ENCODE results near the gene SRC. TPM values are rescaled to one million over a fixed set of nuclear protein-coding genes. Genes with fewer than 3 reads are reported as not detected.

The SRC gene
- total RNA-seq, 1 donor from 2014 or later: 64.0 TPM

- intact Hi-C loops (cut with DNase I): no loop called here
- Histone ChIP-seq H3K36me3 (no peaks in the 10 kb centered on the region), H3K4me1 (peaks cover 32% of the 10 kb centered on the region), H3K9me3 (no peaks in the 10 kb centered on the region), H3K27ac (no peak overlapping the region), H3K4me3 (no peak overlapping the region), H3K27me3 (no peaks in the 10 kb centered on the region)
- ATAC-seq (no peak), DNase-seq (peak; percentile 28)
- no peak for TF ChIP-seq CTCF (IDR thresholded peaks at IDR 0.05)
Measured at GRCh38 chr20:37355252-37356180, 9.6 kb downstream of the SRC start.

- no peak for TF ChIP-seq CTCF (IDR thresholded peaks at IDR 0.05)
- H3K27ac ChIP-seq: peak overlapping the region; percentile 24
- peaks cover 30% of the 10 kb centered on the region for H3K4me1 ChIP-seq
- H3K27me3 ChIP-seq: no peaks in the 10 kb centered on the region
- H3K4me3 ChIP-seq: no peak overlapping the region
- no peaks in the 10 kb centered on the region for H3K9me3 ChIP-seq
- ATAC-seq: peak; percentile 68
- intact Hi-C loops (cut with DNase I): no loop called here
- DNase-seq: peak; percentile 89
- no peaks in the 10 kb centered on the region for H3K36me3 ChIP-seq
Measured at GRCh38 chr20:37356387-37356786, 10.4 kb downstream of the SRC start.

- H3K4me1 ChIP-seq: peaks cover 30% of the 10 kb centered on the region
- no peaks in the 10 kb centered on the region for H3K9me3 ChIP-seq
- H3K36me3 ChIP-seq: no peaks in the 10 kb centered on the region
- peak overlapping the region; percentile 24 for H3K27ac ChIP-seq
- DNase-seq (peak; percentile 60), ATAC-seq (peak; percentile 11)
- no peaks in the 10 kb centered on the region for H3K27me3 ChIP-seq
- H3K4me3 ChIP-seq: no peak overlapping the region
- intact Hi-C loops (cut with DNase I): no loop called here
- no peak for TF ChIP-seq CTCF (IDR thresholded peaks at IDR 0.05)
Measured at GRCh38 chr20:37356961-37357371, 11.0 kb downstream of the SRC start.

GRCh38 chr20:37357481-37358365, 11.8 kb downstream of the SRC start:
- intact Hi-C loops (cut with DNase I): no loop called here
- Histone ChIP-seq H3K4me1 (peaks cover 30% of the 10 kb centered on the region), H3K4me3 (no peak overlapping the region), H3K9me3 (no peaks in the 10 kb centered on the region), H3K27me3 (no peaks in the 10 kb centered on the region), H3K27ac (peak overlapping the region; percentile 24), H3K36me3 (no peaks in the 10 kb centered on the region)
- no peak for TF ChIP-seq CTCF (IDR thresholded peaks at IDR 0.05)
- ATAC-seq (peak; percentile 72), DNase-seq (peak; percentile 65)

- Histone ChIP-seq H3K36me3 (no peaks in the 10 kb centered on the region), H3K4me1 (peaks cover 30% of the 10 kb centered on the region), H3K4me3 (no peak overlapping the region), H3K27ac (no peak overlapping the region), H3K27me3 (no peaks in the 10 kb centered on the region), H3K9me3 (no peaks in the 10 kb centered on the region)
- intact Hi-C loops (cut with DNase I): no loop called here
- peak; percentile 71 for DNase-seq
- TF ChIP-seq CTCF (IDR thresholded peaks at IDR 0.05): no peak
- peak; percentile 30 for ATAC-seq
Measured at GRCh38 chr20:37358366-37359150, 12.6 kb downstream of the SRC start.

Measured in upper lobe of right lung (tissue), 1 donor.